K562 (cell line): ENCODE results near the gene CREB3L2.

Experiments used
- CTCF ChIP-seq, 3 experiments: IDR thresholded peaks in 2 of 3; conservative IDR thresholded peaks in 1 of 3; 2 replicates each; pipeline ENCODE4 v1.5.1; 2011 to 2012; ENCODE audit warnings: low read length in 3 of 3, mild to moderate bottlenecking in 3 of 3, control low read depth in 2 of 3, improper control_type of control experiment in 1 of 3, inconsistent platforms in 1 of 3, low read depth in 1 of 3, mixed read lengths in 1 of 3, moderate library complexity in 1 of 3; ENCODE audit not compliant: insufficient read depth in 2 of 3
- IRF2 ChIP-seq: sonication (generic); formaldehyde crosslinking; IDR thresholded peaks from 2 replicates; pipeline ENCODE4 v1.8.1; 2022; ENCODE audit warnings: mild to moderate bottlenecking, missing genetic modification reagents
- PHB2 ChIP-seq: fragments of 450-650 bp; IDR thresholded peaks from 2 replicates; pipeline ENCODE4 v1.6.1; 2017; ENCODE audit warnings: low read depth
- SIX5 ChIP-seq, 2 experiments: IDR thresholded peaks; 2 replicates each; pipeline ENCODE4 v1.6.1; 2011; ENCODE audit warnings: low read length in 2 of 2, borderline replicate concordance in 1 of 2, low read depth in 1 of 2, mild to moderate bottlenecking in 1 of 2, moderate library complexity in 1 of 2; ENCODE audit not compliant: insufficient read depth in 1 of 2
- ZBED1 ChIP-seq: IDR thresholded peaks from 2 replicates; pipeline ENCODE4 v1.6.1; 2014
- ZFP36 ChIP-seq: fragments of 150-350 bp; IDR thresholded peaks from 2 replicates; pipeline ENCODE4 v1.6.1; 2018; ENCODE audit warnings: low read length, low read depth; ENCODE audit not compliant: partially characterized antibody
- ZNF436 ChIP-seq: fragments of 250-450, 450-650 bp; sonication (Bioruptor Pico); formaldehyde crosslinking; IDR thresholded peaks from 2 replicates; pipeline ENCODE4 v1.7.0; 2020; ENCODE audit warnings: mild to moderate bottlenecking
- TF ChIP-seq, protein P1 (sequence below): fragments of 250-450 bp; sonication (Bioruptor Pico); IDR thresholded peaks from 2 replicates; pipeline ENCODE4 v1.4.0; 2020; ENCODE audit warnings: mild to moderate bottlenecking, moderate library complexity

- no peak for TF ChIP-seq ZBED1
- TF ChIP-seq CTCF (IDR thresholded peaks at IDR 0.05 in 2 of 3, conservative IDR thresholded peaks at IDR 0.05 in 1 of 3; ENCODE audit: insufficient read depth in 2 of 3, low read depth in 1 of 3, low read length in 3 of 3): peak; percentile 88 to 96 (median 89)
- no peak for TF ChIP-seq ZNF436
- TF ChIP-seq, protein P1, sequence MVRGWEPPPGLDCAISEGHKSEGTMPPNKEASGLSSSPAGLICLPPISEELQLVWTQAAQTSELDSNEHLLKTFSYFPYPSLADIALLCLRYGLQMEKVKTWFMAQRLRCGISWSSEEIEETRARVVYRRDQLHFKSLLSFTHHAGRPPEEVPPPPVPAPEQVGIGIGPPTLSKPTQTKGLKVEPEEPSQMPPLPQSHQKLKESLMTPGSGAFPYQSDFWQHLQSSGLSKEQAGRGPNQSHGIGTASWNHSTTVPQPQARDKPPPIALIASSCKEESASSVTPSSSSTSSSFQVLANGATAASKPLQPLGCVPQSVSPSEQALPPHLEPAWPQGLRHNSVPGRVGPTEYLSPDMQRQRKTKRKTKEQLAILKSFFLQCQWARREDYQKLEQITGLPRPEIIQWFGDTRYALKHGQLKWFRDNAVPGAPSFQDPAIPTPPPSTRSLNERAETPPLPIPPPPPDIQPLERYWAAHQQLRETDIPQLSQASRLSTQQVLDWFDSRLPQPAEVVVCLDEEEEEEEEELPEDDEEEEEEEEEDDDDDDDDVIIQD (CRISPR knock-in tag): no peak
- TF ChIP-seq SIX5 (IDR thresholded peaks at IDR 0.05; ENCODE audit: borderline replicate concordance in 1 of 2, insufficient read depth in 1 of 2, low read depth in 1 of 2, low read length in 2 of 2): no peak
- peak; percentile 23 for TF ChIP-seq ZFP36
- TF ChIP-seq IRF2 (CRISPR knock-in tag): no peak
- no peak for TF ChIP-seq PHB2
These were observed 98.3 kb downstream of the CREB3L2 start for GRCh38 chr7:137903382-137904169.
